ENCODE results near the gene COA7. TPM values are rescaled to one million over a fixed set of nuclear protein-coding genes. Genes with fewer than 3 reads are reported as not detected.
"Not testable (repeated sequence)": the region's sequence is repeated elsewhere in the genome, so short reads cannot be mapped to it uniquely, and the experiment has no call there.

The COA7 gene
- total RNA-seq, 2 donors from 2014 or later: 1.9 to 3.9 TPM

DNA sequence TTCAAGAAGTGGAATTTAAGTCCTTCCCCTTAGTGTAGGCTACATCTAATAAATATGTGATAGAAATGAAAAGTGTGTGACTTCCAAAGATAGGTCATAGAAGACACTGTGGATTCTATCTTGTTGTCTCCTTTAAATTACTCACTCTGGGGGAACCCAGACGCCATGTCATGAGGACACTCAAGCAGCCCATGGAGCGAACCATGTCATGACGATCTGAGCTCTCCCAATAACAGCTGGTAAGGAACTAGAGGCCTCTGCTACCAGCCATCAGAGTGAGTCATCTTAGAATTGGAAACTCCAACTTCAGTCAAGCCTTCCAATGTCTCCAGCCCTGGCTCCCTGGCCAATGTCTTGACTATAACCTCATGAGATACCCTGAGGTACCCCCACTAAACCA is 6.3 kb downstream of the COA7 start:
- H3K9me3 ChIP-seq (ENCODE audit: control insufficient read depth, low read length, poor library complexity, severe bottlenecking): no peaks in the 10 kb centered on the region
- peaks cover 6% of the 10 kb centered on the region for H3K36me3 Mint-ChIP-seq (ENCODE audit: low read depth)
- H3K27me3 Mint-ChIP-seq: no peaks in the 10 kb centered on the region
- peaks cover 18% of the 10 kb centered on the region for H3K4me1 Mint-ChIP-seq
- ATAC-seq: no peak
- no peak for DNase-seq
- H3K27ac Mint-ChIP-seq: no peak overlapping the region
- H3K4me3 Mint-ChIP-seq: no peak overlapping the region

DNA sequence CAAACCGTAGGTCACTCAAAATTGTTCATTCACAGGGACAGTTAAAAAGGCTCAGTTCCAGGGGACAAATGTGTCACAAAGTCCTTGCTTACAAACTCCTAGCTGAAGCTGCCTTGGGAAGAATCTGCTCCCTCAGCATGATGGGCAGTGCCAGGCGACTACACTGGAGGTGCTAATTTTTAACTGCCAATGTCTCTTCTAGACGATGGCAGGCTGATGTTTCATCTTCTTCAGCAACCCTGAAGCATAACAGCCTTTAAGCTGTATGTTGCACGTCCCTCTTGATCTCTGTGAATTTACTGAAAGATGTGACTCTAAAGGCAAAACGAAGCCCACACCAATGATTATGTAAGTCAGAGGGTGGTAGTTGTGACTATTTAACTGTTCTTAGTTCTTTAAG is 11.3 kb downstream of the COA7 start:
- Mint-ChIP-seq H3K4me1 (peaks cover 10% of the 10 kb centered on the region), H3K36me3 (ENCODE audit: low read depth) (no peaks in the 10 kb centered on the region), H3K27ac (peak overlapping the region; percentile 86), H3K4me3 (no peak overlapping the region), H3K27me3 (no peaks in the 10 kb centered on the region)
- no peak for DNase-seq
- no peaks in the 10 kb centered on the region for H3K9me3 ChIP-seq (ENCODE audit: control insufficient read depth, low read length, poor library complexity, severe bottlenecking)
- no peak for ATAC-seq

DNA sequence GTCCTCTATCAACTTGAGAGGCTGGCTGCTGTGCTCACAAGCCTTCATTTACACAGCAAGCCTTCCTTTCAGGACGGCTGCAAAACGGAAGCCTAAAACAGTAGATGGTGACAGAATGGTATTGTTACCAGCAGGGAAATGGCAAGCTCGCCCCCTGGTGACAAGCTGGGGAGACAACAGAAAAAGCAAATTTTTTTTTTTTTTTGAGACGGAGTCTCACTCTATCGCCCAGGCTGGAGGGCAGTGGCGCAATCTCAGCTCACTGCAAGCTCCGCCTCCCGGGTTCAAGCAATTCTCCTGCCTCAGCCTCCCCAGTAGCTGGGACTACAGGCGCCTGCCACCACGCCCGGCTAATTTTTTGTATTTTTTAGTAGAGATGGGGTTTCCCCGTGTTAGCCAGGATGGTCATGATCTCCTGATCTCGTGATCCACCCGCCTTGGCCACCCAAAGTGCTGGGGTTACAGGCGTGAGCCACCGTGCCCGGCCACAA is 11.8 kb downstream of the COA7 start:
- not testable (repeated sequence) for H3K27me3 Mint-ChIP-seq; H3K4me1 Mint-ChIP-seq; H3K9me3 ChIP-seq (ENCODE audit: control insufficient read depth, low read length, poor library complexity, severe bottlenecking); H3K4me3 Mint-ChIP-seq; H3K36me3 Mint-ChIP-seq (ENCODE audit: low read depth)
- H3K27ac Mint-ChIP-seq: peak overlapping the region; percentile 86
- ATAC-seq (peak; percentile 99), DNase-seq (peak; percentile 53 to 71 (median 59))

DNA sequence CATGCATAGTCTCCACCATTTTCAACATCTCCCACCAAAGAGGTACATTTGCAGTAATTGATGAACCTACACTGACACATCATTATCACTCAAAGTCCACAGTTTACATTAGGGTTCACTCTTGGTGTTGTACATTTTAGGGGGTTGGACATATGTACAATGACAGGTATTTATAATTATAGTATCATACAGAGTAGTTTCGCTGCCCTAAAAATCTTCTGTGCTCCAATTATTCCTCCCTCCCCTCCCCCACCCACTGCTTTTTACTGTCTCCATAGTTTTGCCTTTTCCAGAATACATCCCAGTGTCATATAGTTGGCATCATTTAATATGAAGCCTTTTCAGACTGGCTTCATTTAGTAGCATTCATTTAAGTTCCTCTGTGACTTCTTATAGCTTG is 13.6 kb downstream of the COA7 start:
- H3K36me3 Mint-ChIP-seq (ENCODE audit: low read depth): peaks cover 3% of the 10 kb centered on the region
- no peak for ATAC-seq
- H3K27me3 Mint-ChIP-seq: no peaks in the 10 kb centered on the region
- DNase-seq: no peak
- peaks cover 10% of the 10 kb centered on the region for H3K4me1 Mint-ChIP-seq
- no peak overlapping the region for H3K27ac Mint-ChIP-seq
- H3K4me3 Mint-ChIP-seq: no peak overlapping the region
- H3K9me3 ChIP-seq (ENCODE audit: control insufficient read depth, low read length, poor library complexity, severe bottlenecking): no peaks in the 10 kb centered on the region

DNA sequence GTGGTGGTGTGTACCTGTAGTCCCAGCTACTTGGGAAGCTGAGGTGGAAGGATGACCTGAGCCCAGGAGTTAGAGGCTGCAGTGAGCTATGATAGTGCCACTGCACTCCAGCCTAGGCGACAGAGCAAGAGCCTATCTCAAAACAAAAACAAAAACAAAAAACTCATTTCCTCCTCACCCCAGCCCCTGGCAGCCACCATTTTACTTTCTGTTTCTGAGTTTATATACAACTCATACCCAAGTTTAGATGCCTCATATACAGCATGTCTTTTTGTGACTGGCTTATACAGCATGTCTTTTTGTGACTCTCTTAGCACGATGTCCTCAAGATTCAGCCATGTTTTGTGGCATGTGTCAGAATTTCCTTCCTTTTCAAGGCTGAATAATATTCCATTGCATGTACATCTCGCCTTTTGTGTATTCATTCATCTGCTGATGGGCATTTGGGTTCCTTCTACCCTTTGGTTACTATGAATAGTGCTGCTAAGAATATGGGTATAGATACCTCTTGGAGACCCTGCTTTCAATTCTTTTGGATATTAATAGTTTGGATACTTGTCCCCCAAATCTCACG is 14.7 kb downstream of the COA7 start:
- no peak for ATAC-seq

DNA sequence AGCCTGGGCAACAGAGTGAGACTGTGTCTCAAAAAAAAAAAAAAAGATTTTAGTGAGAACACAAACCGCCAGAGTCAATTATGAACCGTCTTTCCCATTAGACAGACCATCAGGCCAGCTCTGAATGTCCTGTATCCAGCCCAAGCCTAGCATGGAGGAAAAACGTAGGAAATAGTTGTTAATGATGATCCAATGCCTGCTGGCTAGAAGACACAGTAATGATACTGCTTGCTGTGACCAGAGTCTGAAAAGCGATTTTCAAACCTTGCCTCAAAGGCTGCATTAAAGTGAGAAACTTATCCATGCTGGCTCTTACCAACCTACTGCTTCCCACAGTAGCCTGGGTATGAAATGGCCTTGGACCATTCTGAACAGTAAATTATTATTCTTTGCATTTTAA is 17.0 kb downstream of the COA7 start:
- Mint-ChIP-seq H3K4me1 (peaks cover 7% of the 10 kb centered on the region), H3K4me3 (no peak overlapping the region)

More for the DNA sequence above, 14.7 kb downstream of the COA7 start:
- no peaks in the 10 kb centered on the region for H3K27me3 Mint-ChIP-seq
- peaks cover 3% of the 10 kb centered on the region for H3K36me3 Mint-ChIP-seq (ENCODE audit: low read depth)
- no peak overlapping the region for H3K4me3 Mint-ChIP-seq
- no peaks in the 10 kb centered on the region for H3K9me3 ChIP-seq (ENCODE audit: control insufficient read depth, low read length, poor library complexity, severe bottlenecking)
- no peak overlapping the region for H3K27ac Mint-ChIP-seq
- H3K4me1 Mint-ChIP-seq: peaks cover 10% of the 10 kb centered on the region
- no peak for DNase-seq

DNA sequence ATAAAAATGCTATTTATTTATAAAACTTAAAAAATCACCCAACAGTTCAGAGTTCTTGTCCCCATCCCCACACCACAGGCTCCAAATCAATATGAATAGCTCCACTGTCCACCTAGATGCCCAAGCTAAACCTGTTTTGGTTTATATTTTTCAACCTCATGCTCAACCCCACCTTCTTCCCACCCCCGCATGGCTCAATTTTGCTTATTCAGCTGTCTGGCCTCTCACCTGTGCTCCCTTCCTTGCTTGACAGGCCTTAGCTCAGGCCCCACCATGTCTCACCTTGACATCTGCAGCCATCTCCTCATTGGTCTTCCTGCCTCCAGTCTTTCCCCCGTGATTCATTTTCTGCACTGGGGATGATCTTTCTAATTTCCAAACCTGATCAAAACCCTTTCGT is 17.8 kb downstream of the COA7 start:
- H3K36me3 Mint-ChIP-seq (ENCODE audit: low read depth): peaks cover 3% of the 10 kb centered on the region
- DNase-seq (no peak), ATAC-seq (no peak)
- H3K4me3 Mint-ChIP-seq: no peak overlapping the region
- peaks cover 4% of the 10 kb centered on the region for H3K4me1 Mint-ChIP-seq
- no peaks in the 10 kb centered on the region for H3K27me3 Mint-ChIP-seq
- H3K9me3 ChIP-seq (ENCODE audit: control insufficient read depth, low read length, poor library complexity, severe bottlenecking): no peaks in the 10 kb centered on the region
- H3K27ac Mint-ChIP-seq: no peak overlapping the region

More for the DNA sequence above, 17.0 kb downstream of the COA7 start:
- H3K36me3 Mint-ChIP-seq (ENCODE audit: low read depth): peaks cover 3% of the 10 kb centered on the region
- no peaks in the 10 kb centered on the region for H3K9me3 ChIP-seq (ENCODE audit: control insufficient read depth, low read length, poor library complexity, severe bottlenecking)
- H3K27ac Mint-ChIP-seq: no peak overlapping the region
- DNase-seq (no peak), ATAC-seq (no peak)
- H3K27me3 Mint-ChIP-seq: no peaks in the 10 kb centered on the region

DNA sequence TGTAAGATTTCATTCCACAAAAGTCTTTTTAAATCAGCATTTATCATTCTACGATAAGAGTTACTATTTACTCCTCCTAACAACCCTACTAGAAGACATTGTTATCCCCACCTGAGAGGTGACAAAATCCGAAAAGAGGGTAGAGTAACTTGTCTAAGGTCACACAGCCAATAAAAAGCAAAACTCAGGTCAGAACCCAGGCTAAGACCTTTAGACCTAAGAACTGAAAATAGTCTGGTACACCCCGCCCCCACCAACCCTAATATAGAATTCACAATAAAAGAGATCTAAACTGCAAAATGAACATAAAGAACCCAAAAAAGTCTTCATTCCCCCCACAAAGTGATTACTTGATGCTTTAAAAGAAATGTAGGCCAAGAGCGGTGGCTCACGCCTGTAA is 18.6 kb downstream of the COA7 start:
- Mint-ChIP-seq H3K27ac (no peak overlapping the region), H3K36me3 (ENCODE audit: low read depth) (peaks cover 3% of the 10 kb centered on the region), H3K27me3 (no peaks in the 10 kb centered on the region), H3K4me3 (no peak overlapping the region), H3K4me1 (peaks cover 4% of the 10 kb centered on the region)
- ATAC-seq (no peak), DNase-seq (no peak)
- no peaks in the 10 kb centered on the region for H3K9me3 ChIP-seq (ENCODE audit: control insufficient read depth, low read length, poor library complexity, severe bottlenecking)

DNA sequence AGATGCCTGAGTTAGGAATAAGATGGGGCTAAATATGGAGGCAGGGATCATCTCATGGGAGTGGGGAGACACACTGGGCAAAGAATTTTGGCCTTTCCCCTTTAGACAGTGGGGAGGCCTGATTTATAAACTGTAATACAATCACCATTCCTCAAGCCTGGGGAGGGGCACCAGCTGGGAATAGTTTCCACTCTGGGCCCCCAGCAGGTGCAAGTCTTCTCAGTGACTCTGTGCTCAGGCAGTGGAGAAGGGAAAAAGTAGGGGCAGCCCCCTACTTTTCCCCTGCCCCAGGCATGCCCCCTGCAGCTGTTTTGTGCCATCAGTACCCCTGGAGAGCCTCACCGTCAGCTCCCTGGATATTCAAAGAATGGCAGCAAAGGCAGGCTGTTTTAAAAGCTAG is 19.1 kb downstream of the COA7 start:
- peaks cover 6% of the 10 kb centered on the region for H3K4me1 Mint-ChIP-seq
- ATAC-seq (no peak), DNase-seq (no peak)
- H3K27ac Mint-ChIP-seq: no peak overlapping the region
- no peaks in the 10 kb centered on the region for H3K27me3 Mint-ChIP-seq
- no peak overlapping the region for H3K4me3 Mint-ChIP-seq
- H3K36me3 Mint-ChIP-seq (ENCODE audit: low read depth): peaks cover 3% of the 10 kb centered on the region
- no peaks in the 10 kb centered on the region for H3K9me3 ChIP-seq (ENCODE audit: control insufficient read depth, low read length, poor library complexity, severe bottlenecking)

DNA sequence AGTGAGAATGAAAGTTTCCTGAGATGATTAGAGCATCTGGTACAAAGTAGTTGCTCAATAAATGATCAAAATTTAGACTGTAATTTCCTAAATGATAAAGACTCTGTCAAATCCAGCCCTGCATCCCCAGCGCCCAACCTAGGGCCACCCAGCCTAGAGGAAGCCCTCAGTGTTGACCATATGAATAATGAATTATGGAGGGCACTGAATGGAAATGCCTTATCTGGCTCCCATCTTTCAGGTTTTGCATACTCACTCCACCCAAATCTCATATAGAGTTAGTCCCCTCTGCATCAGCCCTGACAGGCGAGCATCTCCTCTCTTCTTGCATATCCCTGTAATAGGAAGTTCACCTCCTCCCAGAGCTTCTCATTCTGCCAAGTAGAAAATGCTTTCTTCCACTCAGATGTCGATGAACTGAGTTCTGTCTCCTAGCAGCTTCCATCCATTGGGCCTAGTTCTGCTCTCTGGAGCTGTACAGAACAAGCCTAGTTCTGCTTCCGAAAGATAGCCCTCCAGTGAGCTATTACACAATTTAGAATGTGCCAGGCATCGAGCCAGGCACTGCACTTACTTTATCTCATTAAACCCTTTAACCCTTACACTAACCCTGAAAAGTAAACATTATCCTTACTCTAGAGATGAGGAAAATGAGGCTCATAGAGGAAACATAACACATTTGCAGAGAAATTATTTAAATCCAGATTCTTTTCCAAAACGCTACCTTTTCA is 20.9 kb downstream of the COA7 start:
- H3K4me1 Mint-ChIP-seq: peaks cover 6% of the 10 kb centered on the region
- no peak overlapping the region for H3K4me3 Mint-ChIP-seq
- no peak for DNase-seq
- no peak for ATAC-seq
- H3K27ac Mint-ChIP-seq: peak overlapping the region; percentile 16
- H3K9me3 ChIP-seq (ENCODE audit: control insufficient read depth, low read length, poor library complexity, severe bottlenecking): no peaks in the 10 kb centered on the region
- H3K36me3 Mint-ChIP-seq (ENCODE audit: low read depth): peaks cover 3% of the 10 kb centered on the region
- H3K27me3 Mint-ChIP-seq: no peaks in the 10 kb centered on the region

DNA sequence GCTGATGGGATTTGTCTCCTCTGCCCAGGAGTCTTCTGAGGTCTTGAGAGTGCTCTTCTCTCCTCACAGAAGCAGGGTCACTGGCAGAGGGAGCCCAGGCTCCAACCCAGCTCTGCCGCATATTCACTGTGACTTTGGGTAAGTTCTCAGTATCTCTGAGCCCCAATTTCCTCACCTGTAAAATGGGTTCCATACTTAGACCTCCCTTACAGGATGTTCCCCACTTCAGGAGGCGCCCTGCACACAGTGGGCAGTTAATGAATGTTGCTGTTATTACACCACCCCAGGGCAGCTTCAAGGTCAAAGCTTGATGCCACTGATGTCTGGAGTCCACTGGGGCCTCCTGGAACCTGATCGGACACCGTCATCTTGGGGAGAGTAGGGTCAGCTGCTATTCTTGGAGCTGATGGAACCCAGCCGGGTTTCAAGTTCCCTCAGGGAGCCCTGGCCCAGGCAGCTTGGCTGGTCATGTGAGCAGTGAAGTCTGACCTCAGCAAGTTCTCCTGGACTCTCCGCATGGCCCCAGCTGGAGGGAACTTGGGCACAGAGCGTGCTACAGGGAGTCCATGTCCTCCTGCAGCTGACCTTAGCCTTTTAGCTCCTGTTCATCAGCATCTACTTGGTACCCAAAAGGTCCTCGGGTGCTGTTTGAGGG is 21.8 kb downstream of the COA7 start:
- Mint-ChIP-seq H3K36me3 (ENCODE audit: low read depth) (peaks cover 3% of the 10 kb centered on the region), H3K27ac (no peak overlapping the region), H3K27me3 (no peaks in the 10 kb centered on the region), H3K4me1 (peaks cover 6% of the 10 kb centered on the region), H3K4me3 (no peak overlapping the region)
- no peaks in the 10 kb centered on the region for H3K9me3 ChIP-seq (ENCODE audit: control insufficient read depth, low read length, poor library complexity, severe bottlenecking)
- no peak for ATAC-seq
- no peak for DNase-seq

DNA sequence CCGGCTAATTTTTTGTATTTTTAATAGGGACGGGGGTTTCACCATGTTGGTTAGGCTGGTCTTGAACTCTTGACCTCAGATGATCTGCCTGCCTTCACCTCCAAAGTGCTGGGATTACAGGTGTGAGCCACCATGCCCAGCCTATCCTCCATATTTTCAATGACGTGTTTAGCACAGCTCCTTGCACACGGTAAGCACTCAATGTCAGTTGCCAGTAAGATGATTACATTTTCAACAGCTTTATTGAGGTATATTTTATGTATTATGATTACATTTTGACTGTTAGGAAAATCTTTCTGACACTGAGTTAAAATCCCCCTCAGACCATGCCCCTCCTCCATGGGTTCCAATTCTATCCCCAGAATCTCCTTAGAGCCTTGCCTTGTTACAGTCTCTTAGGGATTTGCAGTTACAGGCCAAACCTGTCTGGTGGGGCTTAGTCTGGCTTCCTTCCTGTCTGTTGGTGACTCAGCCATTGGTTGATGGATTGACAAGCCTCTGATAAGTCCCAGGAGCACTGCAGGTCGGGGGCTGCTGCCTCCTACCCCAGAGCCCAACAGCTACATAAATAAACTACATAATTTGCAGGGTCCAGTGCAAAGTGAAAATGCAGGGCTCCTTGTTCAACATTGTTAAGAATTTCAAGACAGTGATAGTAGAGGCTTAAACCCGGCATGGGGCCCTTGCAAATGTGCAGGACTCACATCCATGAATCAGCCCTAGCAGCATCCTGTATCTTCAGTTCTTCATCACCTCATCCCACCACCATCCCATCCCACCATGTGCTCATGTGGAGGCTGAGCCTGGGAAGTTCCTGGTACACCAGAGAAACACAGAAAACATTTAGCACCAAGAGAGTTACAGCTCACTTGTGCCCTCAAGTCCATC is 23.4 kb downstream of the COA7 start:
- no peak for ATAC-seq
- Mint-ChIP-seq H3K36me3 (ENCODE audit: low read depth) (no peaks in the 10 kb centered on the region), H3K4me3 (no peak overlapping the region), H3K4me1 (peaks cover 6% of the 10 kb centered on the region), H3K27me3 (no peaks in the 10 kb centered on the region), H3K27ac (peak overlapping the region; percentile 43)
- no peak for DNase-seq
- H3K9me3 ChIP-seq (ENCODE audit: control insufficient read depth, low read length, poor library complexity, severe bottlenecking): no peaks in the 10 kb centered on the region

DNA sequence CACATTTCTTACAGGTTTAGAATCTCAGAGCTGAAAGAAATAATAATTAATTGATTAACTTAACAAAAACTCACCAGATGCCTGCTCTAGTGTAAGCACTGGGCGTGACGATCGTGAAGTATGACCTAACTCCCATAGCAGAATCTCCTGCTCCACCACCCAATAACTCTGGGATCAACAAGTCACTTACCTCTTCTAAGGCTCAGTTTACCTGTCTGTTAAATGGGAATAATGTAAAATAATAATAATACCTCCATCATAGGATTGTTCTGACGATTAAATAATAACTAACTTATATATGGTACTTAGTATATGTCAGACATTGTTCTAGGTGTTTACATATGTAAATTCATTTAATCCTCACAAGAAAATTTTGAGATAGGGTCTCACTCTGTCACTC is 24.6 kb downstream of the COA7 start:
- H3K27me3 Mint-ChIP-seq: no peaks in the 10 kb centered on the region
- H3K27ac Mint-ChIP-seq: peak overlapping the region; percentile 21
- no peaks in the 10 kb centered on the region for H3K9me3 ChIP-seq (ENCODE audit: control insufficient read depth, low read length, poor library complexity, severe bottlenecking)
- no peak for ATAC-seq
- peaks cover 6% of the 10 kb centered on the region for H3K4me1 Mint-ChIP-seq
- no peak for DNase-seq
- no peak overlapping the region for H3K4me3 Mint-ChIP-seq
- peaks cover 2% of the 10 kb centered on the region for H3K36me3 Mint-ChIP-seq (ENCODE audit: low read depth)
